MV-4-11 (cell line): Measurements from ENCODE around the gene SLC27A4.

Experiments used
- DNase-seq: peaks from one replicate; lab custom pipeline; 2025; lab: John Stamatoyannopoulos, UW

SLC27A4 gene

DNA sequence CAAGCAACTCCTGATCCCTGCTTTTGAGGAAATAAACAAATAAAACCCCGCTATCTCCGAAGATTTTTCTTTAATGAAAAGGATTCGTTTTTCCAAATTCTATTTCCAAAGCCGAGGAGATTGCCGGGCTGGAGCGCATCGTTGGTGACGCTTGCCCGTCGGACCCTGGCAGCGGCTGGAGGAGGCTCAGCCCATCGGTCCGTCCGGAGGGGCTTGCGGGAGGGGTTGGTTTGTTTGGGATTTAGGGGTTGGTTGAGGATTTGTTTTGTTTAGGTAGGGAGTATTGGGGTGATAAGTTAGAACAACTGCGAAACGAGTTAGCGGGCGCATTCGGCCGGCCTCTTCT lies 51.6 kb downstream of the SLC27A4 start:
- no peak for DNase-seq

- no peak for DNase-seq
These were observed 52.2 kb downstream of the SLC27A4 start for GRCh38 chr9:128392302-128393144.

GRCh38 chr9:128393145-128393775 lies 52.9 kb downstream of the SLC27A4 start:
- DNase-seq: no peak

DNA sequence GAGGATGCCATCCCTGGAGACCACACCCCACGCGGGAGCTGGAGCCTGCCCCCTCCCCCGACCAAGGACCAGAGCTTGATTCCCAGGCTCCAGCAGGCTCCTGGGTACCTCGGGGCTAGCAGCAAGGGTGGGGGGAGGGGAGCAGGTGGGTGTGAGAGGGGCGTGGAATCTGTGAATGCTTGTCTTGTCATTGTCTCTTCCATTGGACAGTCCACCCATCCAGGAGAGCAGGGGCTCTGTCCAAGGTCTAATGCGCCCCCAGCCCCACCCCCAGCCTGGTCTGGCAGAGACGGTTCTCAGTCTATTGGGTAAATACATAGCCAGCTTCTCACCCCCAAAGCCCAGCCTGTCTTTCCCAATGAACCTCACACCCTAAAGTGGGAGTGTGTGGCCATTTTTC lies 53.6 kb downstream of the SLC27A4 start:
- no peak for DNase-seq

- no peak for DNase-seq
These were observed 54.2 kb downstream of the SLC27A4 start for GRCh38 chr9:128394379-128395168.

DNA sequence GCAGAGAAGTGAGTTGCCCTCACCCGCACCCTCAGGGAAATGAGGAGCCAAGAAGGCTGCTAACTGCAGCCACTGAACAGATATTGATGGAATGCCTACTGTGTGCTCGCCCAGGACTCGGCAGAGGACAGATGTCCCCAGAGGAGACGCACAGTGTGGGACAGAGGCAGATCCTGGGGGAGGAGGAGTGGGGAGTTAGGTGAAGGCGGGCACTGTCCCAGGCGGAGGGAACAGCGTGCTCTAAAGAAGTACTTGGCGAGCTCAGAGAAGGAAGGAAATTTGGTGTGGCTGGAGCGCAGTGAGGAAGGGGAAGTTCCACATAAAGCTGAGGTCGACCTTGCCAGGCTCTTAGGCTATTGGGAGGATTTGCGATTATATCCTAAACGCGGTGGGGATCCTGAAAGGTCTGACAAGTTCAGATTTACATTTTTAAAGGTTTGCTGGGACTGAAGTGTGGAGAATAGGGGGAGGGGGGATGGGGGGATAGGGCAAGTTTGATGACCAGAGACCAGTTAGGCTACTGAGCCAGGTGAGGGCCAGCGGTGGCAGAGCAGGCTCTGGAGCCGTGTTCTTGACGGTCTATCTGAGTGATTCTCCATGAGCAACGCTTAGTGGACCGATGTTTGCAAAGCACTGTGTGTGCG lies 56.8 kb downstream of the SLC27A4 start:
- DNase-seq: peak; percentile 57

DNA sequence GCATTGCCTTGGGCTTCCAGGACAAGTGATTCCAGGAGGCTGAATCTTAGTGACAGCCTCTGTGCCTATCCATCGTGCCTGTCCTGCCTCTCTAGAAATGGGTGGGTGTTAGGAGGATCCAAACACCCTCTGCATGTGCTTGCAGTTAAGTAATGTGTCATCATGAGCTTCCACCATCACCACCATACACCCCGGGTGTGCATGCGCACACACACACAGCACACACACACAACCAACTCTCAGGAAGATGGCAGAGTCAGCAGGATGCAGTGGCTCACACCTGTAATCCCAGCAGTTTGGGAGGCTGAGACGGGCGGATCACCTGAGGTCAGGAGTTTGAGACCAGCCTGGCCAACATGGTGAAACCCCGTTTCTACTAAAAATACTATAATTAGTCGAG lies 57.5 kb downstream of the SLC27A4 start:
- no peak for DNase-seq

DNA sequence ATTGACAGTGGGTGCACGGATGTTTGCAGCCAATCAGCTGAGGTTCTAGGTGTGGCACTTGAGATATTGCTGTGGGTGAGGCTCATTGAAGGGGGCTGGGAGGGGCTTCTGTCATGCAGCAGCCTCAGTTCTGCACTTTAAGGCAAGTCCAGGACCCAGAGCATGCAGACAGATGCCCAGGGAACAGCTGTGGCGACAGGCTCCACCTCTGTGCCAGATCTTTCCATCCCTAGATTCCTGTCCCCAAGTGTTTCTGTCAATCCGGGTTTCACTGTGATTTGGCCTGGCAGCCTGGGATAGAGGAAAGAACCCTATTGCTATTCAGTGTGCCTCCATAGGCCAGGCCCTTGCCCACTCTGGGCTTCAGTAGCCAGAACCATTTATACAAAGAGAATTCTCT lies 59.5 kb downstream of the SLC27A4 start:
- DNase-seq: no peak

- DNase-seq: no peak
These were observed 64.2 kb downstream of the SLC27A4 start for GRCh38 chr9:128404560-128404959.

DNA sequence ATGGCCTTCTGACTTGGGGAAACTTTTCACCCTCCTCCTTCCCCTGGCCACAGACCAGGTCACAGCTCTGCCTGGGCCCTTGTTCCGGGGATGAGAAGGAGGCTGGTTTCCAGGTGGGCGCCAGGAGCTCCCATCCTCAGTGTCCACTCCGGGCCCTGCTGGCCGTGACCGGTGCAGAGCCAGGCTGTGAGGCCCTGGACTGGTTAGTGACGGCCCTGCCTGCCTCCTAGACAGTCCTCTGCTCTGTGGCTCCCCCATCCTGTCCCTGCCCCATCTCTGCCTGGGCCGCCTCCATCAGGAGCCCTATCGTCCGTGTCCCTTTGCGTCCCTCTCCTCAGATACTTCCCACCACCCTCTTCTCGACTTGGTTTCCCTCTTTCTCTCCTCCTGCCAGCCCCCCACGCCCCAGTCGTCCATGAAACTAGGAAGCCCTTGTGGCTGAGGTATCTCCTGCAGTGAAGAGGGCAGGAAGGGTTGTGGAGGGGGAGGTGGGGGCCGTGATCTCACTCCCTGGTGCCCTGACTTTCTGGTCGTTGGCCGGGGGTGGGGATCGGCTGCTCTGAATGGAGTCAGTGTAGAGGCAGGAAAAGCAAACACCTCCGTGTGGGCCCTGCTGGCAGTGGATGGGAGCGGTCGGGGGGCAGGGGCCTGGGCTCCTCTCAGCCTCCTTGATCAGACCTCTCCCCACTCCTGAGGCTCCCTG lies 64.9 kb downstream of the SLC27A4 start:
- DNase-seq: no peak

GRCh38 chr9:128405780-128406171 lies 65.4 kb downstream of the SLC27A4 start:
- no peak for DNase-seq

GRCh38 chr9:128406848-128407391 lies 66.6 kb downstream of the SLC27A4 start:
- peak; percentile 22 for DNase-seq

- DNase-seq: no peak
These were observed 68.7 kb downstream of the SLC27A4 start for GRCh38 chr9:128408963-128409431.

DNA sequence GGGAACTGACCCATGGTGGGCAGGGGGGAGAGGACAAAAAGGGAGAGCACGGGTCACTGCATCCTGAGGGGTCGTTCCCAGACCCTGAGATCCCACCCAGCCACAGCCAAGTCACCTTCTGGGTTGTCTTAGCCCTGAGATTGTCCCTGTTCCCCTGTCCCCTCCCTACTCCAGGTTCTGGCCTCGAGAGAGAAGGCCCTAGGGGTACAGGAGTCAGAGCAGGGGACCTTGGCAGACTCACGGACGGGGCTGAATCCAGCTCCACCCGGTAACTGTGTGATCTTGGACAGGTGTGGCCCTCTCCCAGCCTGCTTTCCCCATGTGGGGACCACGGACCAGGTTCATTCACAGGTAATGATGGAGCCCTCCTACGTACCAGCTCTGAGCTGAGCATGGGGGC lies 69.1 kb downstream of the SLC27A4 start:
- no peak for DNase-seq

GRCh38 chr9:128409978-128410377 lies 69.7 kb downstream of the SLC27A4 start:
- no peak for DNase-seq
